Hindlimb muscle (tissue), 1 donor: ENCODE measurements around the gene ITGB6. TPM values are rescaled to one million over a fixed set of nuclear protein-coding genes. Genes with fewer than 3 reads are reported as not detected.

Source experiments
- DNase-seq: peaks from one replicate; pipeline ENCODE4 v3.0.0-alpha.2; 2013
- polyA plus RNA-seq: library from polyadenylated mRNA; unstranded; fragments of 120-200 nt; gene quantifications from one replicate; pipeline ENCODE4 v1.2.1, GENCODE V29; 2013; ENCODE audit not compliant: insufficient read length

Gene ITGB6
- polyA plus RNA-seq, 1 donor: 52.2 TPM

GRCh38 chr2:160077912-160078810 lies 121.9 kb downstream of the ITGB6 start:
- no peak for DNase-seq

GRCh38 chr2:160076914-160077313 lies 123.2 kb downstream of the ITGB6 start:
- no peak for DNase-seq

GRCh38 chr2:160076241-160076640 lies 123.8 kb downstream of the ITGB6 start:
- DNase-seq: no peak

GRCh38 chr2:160075171-160075570 lies 124.9 kb downstream of the ITGB6 start:
- DNase-seq: no peak

GRCh38 chr2:160073284-160073888 lies 126.7 kb downstream of the ITGB6 start:
- no peak for DNase-seq

GRCh38 chr2:160068906-160069305 lies 131.2 kb downstream of the ITGB6 start:
- no peak for DNase-seq

DNA sequence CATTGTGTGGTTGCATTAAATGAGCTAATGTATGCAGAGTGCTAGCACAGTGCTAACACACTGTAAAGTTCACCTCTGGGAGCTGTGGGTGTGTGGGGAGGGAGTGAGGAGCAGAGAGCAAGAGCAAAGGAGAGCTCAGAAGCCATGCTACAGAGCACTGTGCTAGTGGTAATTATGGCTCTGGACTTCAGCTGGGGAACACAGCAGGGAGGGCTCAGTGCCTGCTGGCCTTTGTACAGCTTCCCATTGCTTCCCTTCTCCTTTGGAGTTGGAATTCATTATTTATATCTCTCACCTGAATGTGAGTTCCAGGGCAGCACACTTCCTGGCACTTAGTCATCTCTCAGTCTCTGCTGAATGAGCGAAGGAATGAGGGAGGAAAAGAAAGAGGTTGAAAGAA lies 135.2 kb downstream of the ITGB6 start:
- DNase-seq: no peak

- DNase-seq: no peak
Measured at GRCh38 chr2:160063879-160064612, 136.0 kb downstream of the ITGB6 start.

GRCh38 chr2:160063271-160063670 lies 136.8 kb downstream of the ITGB6 start:
- no peak for DNase-seq

DNA sequence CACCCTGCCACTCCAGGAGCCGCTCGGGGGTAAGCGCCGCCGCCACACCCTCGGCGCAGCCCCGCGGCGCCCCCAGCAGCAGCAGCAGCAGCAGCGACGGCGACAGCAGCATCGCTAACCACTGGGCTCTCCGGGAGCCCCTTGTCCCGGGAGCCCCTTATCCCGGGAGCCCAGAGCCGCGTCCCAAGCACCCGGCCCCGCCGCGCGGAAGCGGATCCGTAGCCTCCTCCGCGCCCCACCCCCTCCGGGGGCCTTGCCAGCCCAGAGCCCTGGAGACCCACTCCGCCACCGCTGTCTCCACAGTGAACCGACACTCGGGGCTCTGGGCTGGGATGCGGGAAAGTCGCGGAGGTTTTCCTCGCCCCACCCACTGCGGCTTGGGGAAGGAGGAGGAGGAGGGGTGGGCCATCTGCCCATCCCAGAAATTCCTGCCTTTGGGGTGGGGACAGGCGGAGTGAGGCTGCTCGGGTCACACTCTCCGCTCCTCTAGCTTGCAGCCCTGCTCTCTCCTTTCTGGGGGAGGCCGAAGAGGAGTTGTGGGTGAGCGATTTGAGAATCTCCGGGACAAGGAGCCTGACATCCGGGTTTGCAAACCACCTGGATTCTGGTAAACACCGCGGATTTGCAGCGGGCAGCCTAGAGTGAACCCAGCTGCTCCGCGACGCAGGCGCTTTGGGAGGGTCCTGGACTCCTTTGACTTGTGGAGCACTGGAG lies 137.6 kb downstream of the ITGB6 start, which contains the start of gene PLA2R1:
PLA2R1 (minus strand) TSS at position 324 of the 714 bp plus-strand sequence; CDS start at position 112, 212 bp downstream.
- DNase-seq: peak; percentile 57

GRCh38 chr2:160061944-160062291 lies 138.2 kb downstream of the ITGB6 start:
- no peak for DNase-seq

GRCh38 chr2:160061533-160061932 lies 138.5 kb downstream of the ITGB6 start:
- DNase-seq: no peak

- no peak for DNase-seq
Measured at GRCh38 chr2:160060297-160060696, 139.8 kb downstream of the ITGB6 start.

DNA sequence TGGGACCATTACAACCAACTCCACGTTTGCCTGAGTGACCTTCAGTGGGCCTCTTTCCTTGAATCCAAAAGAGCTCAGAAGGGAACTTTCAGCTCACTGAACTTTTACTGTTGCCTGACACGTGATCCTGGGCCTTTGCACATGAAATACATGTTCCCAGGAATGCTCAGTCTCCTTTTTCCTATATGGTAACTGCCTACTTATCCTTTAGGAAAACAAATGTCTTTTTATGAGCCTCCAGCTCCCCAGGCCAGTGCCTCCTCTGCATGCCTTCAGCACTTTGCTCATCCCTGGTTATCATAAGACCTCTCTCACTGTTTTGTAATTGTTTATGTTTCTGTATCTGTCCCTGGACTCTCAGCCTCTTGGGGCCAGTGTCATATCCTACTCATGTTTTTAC lies 142.7 kb downstream of the ITGB6 start:
- no peak for DNase-seq

DNA sequence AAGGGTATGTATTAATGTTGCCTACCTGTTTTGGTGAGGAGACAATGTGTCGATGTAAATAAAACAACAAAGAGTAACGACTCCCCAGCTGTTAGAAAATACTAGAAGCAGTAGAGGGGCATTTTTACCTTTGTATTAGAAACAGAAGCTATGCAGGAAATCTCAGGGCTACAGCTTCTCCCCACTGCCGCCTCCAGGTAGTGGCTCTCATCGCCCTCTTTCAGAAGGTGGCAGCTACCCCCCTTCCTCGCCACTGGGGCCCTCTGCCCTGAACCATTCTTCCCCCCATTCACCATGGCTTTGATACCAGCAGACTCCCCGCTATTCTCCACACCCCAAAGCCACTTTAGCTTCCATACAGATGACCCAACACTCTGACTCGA lies 144.4 kb downstream of the ITGB6 start:
- DNase-seq: no peak

DNA sequence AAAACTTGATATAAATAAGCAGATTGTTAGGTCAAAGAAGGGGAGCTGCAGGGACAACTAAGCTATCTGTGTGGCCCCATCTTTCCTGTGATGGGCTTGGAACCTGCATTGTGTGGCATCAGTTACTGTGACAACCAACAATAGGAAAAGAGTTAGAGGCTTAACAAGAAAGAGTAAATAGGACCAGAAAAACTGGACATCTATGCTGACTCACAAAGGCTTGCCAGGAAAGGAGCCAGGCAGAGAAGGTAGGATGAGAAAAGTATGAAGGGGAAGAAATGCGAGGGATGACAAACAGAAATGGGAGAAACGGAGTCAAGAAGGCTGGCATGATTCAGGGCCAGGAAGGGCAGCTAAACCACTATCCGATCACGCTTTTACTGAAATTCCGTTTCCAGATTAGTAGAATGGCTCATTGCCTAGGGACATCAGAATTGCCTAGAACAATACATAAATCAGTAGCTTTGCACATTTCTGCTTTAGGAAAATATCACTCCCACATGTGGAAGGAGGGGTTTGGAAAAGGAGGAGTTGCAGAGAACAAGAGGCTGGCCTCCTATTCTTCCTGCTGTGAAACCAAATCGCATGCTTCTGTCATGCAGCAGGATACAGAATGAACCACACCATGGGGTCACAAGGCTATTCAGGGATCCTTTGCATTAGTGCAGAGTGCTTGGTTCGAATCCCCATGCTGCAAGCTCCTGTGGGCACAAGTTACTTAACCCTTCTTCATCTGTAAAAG lies 144.9 kb downstream of the ITGB6 start:
- DNase-seq: peak; percentile 31

- DNase-seq: no peak
Measured at GRCh38 chr2:160053946-160054345, 146.1 kb downstream of the ITGB6 start.

GRCh38 chr2:160052531-160052930 lies 147.5 kb downstream of the ITGB6 start:
- DNase-seq: no peak

DNA sequence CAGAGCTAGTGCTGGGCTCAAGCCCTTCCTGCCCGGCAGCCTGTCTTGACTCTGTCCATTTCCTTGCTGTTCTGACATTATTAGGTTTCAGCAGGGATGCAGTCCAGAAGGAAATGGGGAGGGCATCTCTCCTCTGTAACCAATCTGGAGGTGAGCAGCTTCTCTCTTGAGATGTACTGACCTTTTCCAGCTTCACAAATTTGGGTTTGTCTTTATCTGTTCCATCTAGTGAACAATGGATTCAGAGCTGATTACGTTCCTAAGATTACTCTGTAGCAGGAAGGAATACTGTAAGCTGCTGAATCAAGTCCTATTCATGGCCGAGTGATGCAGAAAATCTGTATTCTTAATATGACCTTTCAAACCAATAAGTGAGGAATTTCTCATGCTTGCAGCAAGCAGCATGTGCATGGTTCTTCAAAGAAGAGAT lies 148.7 kb downstream of the ITGB6 start:
- DNase-seq: no peak

DNA sequence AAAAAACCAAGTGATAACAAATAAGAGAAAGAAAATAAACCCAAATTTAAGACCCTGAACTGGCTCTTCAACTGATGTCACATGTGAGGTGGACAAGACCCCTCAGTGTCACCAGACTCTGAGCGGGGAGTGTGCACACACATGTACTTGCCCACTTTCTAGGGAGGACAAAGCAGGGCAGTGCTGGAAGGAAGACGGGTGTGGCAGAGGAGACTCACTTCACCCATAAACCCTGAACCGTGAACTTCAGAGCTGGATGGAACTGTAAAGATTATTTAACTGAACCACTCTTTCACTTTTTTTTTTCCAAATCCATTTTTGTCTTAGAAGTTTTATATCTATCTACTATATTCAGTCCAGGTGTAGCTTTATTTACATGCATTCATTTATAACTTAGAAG lies 149.9 kb downstream of the ITGB6 start:
- no peak for DNase-seq
